ENCODE data around the gene TRAK2.

Gene TRAK2

GRCh38 chr2:201366146-201366545 lies 85.1 kb downstream of the TRAK2 start:
- Histone ChIP-seq H3K4me3 (ENCODE audit: low read length, poor library complexity, severe bottlenecking) (no peak overlapping the region), H3K9ac (ENCODE audit: low read depth, low read length, poor library complexity, severe bottlenecking) (no peak overlapping the region), H3K9me2 (replicated peaks; ENCODE audit: low read depth, low read length) (no peaks in the 10 kb centered on the region), H3K36me3 (ENCODE audit: insufficient read depth, low read length) (no peaks in the 10 kb centered on the region), H3K79me2 (ENCODE audit: insufficient read depth, low read length) (no peaks in the 10 kb centered on the region), H3K9me3 (ENCODE audit: insufficient read depth, low read depth, low read length) (no peaks in the 10 kb centered on the region), H3F3A (ENCODE audit: low read depth) (no peaks in the 10 kb centered on the region), H3K27me3 (ENCODE audit: insufficient read depth, low read length, poor library complexity, severe bottlenecking) (no peaks in the 10 kb centered on the region), H3K4me1 (ENCODE audit: insufficient read depth, low read length, poor library complexity, severe bottlenecking) (no peaks in the 10 kb centered on the region), H2AFZ (ENCODE audit: low read length) (no peak overlapping the region), H3K4me2 (ENCODE audit: low read depth, low read length, poor library complexity, severe bottlenecking) (no peak overlapping the region), H4K20me1 (ENCODE audit: insufficient read depth, low read length, poor library complexity, severe bottlenecking) (no peaks in the 10 kb centered on the region)
- no peak for TF ChIP-seq EZH2phosphoT487 (IDR thresholded peaks at IDR 0.05; ENCODE audit: borderline replicate concordance)
- TF ChIP-seq, protein P1, sequence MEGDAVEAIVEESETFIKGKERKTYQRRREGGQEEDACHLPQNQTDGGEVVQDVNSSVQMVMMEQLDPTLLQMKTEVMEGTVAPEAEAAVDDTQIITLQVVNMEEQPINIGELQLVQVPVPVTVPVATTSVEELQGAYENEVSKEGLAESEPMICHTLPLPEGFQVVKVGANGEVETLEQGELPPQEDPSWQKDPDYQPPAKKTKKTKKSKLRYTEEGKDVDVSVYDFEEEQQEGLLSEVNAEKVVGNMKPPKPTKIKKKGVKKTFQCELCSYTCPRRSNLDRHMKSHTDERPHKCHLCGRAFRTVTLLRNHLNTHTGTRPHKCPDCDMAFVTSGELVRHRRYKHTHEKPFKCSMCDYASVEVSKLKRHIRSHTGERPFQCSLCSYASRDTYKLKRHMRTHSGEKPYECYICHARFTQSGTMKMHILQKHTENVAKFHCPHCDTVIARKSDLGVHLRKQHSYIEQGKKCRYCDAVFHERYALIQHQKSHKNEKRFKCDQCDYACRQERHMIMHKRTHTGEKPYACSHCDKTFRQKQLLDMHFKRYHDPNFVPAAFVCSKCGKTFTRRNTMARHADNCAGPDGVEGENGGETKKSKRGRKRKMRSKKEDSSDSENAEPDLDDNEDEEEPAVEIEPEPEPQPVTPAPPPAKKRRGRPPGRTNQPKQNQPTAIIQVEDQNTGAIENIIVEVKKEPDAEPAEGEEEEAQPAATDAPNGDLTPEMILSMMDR (conservative IDR thresholded peaks at IDR 0.05; ENCODE audit: low read length), result no peak

GRCh38 chr2:201363857-201364560 lies 87.2 kb downstream of the TRAK2 start:
- Histone ChIP-seq H3K4me1 (ENCODE audit: insufficient read depth, low read length, poor library complexity, severe bottlenecking) (no peaks in the 10 kb centered on the region), H3K9ac (ENCODE audit: low read depth, low read length, poor library complexity, severe bottlenecking) (no peak overlapping the region), H4K20me1 (ENCODE audit: insufficient read depth, low read length, poor library complexity, severe bottlenecking) (no peaks in the 10 kb centered on the region), H3K9me3 (ENCODE audit: insufficient read depth, low read depth, low read length) (no peaks in the 10 kb centered on the region), H3K27me3 (ENCODE audit: insufficient read depth, low read length, poor library complexity, severe bottlenecking) (no peaks in the 10 kb centered on the region), H3K9me2 (replicated peaks; ENCODE audit: low read depth, low read length) (no peaks in the 10 kb centered on the region), H2AFZ (ENCODE audit: low read length) (no peak overlapping the region), H3K4me3 (ENCODE audit: low read length, poor library complexity, severe bottlenecking) (no peak overlapping the region), H3K36me3 (ENCODE audit: insufficient read depth, low read length) (no peaks in the 10 kb centered on the region), H3K79me2 (ENCODE audit: insufficient read depth, low read length) (no peaks in the 10 kb centered on the region), H3F3A (ENCODE audit: low read depth) (no peaks in the 10 kb centered on the region), H3K4me2 (ENCODE audit: low read depth, low read length, poor library complexity, severe bottlenecking) (no peak overlapping the region)
- no peak for TF ChIP-seq EZH2phosphoT487 (IDR thresholded peaks at IDR 0.05; ENCODE audit: borderline replicate concordance)
- TF ChIP-seq, protein P1 (conservative IDR thresholded peaks at IDR 0.05; ENCODE audit: low read length), result peak; percentile 98

- Histone ChIP-seq H4K20me1 (ENCODE audit: insufficient read depth, low read length, poor library complexity, severe bottlenecking) (no peaks in the 10 kb centered on the region), H2AFZ (ENCODE audit: low read length) (no peak overlapping the region), H3K36me3 (ENCODE audit: insufficient read depth, low read length) (no peaks in the 10 kb centered on the region), H3K9me2 (replicated peaks; ENCODE audit: low read depth, low read length) (no peaks in the 10 kb centered on the region), H3K9me3 (ENCODE audit: insufficient read depth, low read depth, low read length) (no peaks in the 10 kb centered on the region), H3F3A (ENCODE audit: low read depth) (no peaks in the 10 kb centered on the region), H3K9ac (ENCODE audit: low read depth, low read length, poor library complexity, severe bottlenecking) (no peak overlapping the region), H3K4me2 (ENCODE audit: low read depth, low read length, poor library complexity, severe bottlenecking) (no peak overlapping the region), H3K4me3 (ENCODE audit: low read length, poor library complexity, severe bottlenecking) (no peak overlapping the region), H3K79me2 (ENCODE audit: insufficient read depth, low read length) (no peaks in the 10 kb centered on the region), H3K4me1 (ENCODE audit: insufficient read depth, low read length, poor library complexity, severe bottlenecking) (no peaks in the 10 kb centered on the region), H3K27me3 (ENCODE audit: insufficient read depth, low read length, poor library complexity, severe bottlenecking) (no peaks in the 10 kb centered on the region)
- no peak for TF ChIP-seq EZH2phosphoT487 (IDR thresholded peaks at IDR 0.05; ENCODE audit: borderline replicate concordance)
- TF ChIP-seq, protein P1 (conservative IDR thresholded peaks at IDR 0.05; ENCODE audit: low read length), result no peak
Observed at GRCh38 chr2:201362396-201362795, 88.9 kb downstream of the TRAK2 start.

All from Loucy (cell line).